ENCODE measurements around the gene HPS4.

HPS4 gene

DNA sequence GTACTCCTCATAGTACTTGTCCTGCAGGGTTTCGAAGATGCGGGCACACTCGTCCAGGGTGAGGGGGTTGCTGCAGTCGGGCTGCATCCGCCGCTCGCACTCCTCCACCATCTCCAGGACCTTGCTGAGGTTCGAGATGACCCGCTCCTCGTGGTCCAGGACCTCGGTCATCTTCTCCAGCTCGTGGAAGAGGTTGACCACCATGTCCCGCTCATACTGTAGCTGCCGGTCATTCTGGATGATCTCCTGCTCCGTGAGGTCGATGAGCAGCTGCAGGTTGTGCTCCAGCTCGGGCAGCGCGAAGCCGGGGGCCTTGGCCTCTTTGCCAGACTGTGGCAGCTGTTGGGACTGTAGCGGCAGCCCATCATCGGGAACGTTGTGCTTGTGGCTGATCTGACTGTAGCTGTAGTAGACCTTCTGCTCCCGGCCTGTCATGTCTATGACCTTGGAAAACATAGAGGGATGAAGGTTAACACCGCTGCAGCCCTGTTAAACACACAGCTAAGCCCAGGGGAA, 15.7 kb upstream of the HPS4 start:
- DNase-seq (ENCODE audit: low read depth in 2 of 2), result no peak

DNA sequence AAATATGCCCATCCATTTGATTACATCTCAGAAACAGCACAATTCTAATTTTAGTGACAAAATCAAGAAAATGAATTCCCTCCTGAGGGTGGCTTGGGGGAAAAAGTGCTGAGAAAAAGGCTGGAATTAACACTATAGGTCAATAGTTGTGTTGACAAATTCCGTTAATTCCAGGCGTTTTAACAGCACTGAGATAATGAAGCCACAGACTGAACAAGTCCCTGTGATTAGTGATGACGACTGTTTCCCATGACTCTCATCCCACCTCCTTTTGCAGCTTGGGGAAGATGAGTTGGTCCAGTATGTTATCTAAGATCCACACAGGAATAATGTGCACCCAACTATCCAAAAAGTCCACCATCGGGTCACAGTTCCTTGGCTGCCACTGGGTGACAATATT, 12.9 kb upstream of the HPS4 start:
- no peak for DNase-seq (ENCODE audit: low read depth in 2 of 2)

DNA sequence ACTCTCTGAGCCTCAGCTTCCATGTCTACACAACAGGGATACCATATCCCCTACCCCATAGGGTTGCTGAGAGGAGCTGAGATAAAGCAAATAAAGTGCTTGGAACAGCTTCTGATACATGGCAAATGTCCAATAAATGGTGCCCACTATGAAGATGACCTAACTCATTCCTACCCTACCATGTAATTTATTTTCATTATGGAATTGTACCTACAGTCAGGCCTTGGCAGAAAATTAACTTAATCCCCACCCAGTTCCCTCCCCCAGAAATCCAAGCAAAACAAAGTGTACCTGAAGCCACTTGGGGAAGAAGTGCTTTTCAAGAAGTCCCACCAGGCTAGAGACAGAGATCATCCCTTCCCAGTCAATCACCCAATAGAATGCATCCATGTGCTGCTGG, 10.9 kb upstream of the HPS4 start:
- no peak for DNase-seq (ENCODE audit: low read depth in 2 of 2)

DNA sequence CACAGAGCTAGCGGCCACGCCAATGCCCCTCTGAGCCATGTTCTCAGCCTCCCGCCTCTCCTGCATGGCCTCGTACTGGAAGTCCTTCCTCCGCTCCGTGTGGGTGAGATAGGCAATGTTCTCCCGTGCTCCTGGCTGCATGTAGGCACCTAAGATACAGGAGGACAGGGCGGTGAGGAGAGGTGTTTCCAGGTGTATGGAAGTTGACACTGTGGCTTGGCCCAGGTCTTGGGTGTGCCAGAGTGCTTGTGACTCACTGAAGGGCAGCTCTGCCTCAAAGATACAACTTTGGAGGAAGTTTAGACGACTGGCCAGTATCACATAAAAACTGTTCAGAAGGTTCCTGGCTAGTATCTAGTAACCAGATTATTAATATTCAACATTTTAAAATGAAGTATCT, 8.6 kb upstream of the HPS4 start:
- no peak for DNase-seq (ENCODE audit: low read depth in 2 of 2)

DNA sequence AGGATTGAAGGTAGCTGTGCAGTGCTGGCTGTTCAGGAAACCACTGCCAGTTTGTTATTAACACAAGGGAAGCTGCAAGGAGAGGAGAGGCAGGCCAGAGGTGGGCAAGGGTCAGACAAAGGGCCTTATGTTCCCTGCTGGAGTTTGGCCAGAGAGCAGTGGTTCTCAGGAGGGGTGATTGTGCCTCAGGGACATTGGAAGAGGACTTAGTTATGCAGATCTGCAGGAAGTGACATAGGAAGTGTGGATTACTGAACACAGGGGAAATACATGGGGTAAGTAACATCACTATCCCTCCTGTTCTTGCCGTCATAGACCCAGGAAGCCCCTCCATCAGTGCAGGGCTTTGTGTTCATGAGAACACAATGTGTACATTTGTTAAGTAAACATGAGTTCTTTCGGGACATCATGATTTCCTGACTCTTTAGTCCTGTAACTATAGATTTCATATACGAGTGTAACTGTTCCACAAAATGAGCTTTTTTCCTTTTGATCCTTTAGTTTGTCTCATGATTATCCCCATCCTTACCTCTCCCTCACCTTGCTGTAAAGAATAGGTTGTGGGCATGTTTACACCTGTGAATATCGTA, 6.0 kb upstream of the HPS4 start:
- no peak for DNase-seq (ENCODE audit: low read depth in 2 of 2)

DNA sequence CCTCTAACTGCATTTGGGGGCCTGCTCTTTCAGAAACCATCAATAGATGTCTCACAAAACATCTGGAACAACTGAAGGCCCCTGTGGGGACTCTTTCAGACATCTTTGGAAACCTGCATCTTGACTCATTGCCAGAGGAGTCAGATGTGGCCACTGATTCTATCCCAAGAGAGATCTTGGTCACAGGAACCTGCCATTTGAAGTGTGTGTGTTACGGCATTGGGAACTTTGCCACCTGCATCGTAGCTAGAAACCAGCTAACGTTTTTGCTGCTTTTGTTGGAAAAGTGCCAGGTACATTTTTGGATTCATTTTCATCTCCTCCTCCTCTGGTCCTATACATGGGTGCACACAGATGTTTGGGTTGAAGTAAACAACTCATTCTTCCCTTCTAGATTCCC, 4.4 kb upstream of the HPS4 start:
- DNase-seq (ENCODE audit: low read depth in 2 of 2), result no peak

- no peak for DNase-seq (ENCODE audit: low read depth in 2 of 2)
These were observed 2.8 kb upstream of the HPS4 start for GRCh38 chr22:26486394-26486793.

DNA sequence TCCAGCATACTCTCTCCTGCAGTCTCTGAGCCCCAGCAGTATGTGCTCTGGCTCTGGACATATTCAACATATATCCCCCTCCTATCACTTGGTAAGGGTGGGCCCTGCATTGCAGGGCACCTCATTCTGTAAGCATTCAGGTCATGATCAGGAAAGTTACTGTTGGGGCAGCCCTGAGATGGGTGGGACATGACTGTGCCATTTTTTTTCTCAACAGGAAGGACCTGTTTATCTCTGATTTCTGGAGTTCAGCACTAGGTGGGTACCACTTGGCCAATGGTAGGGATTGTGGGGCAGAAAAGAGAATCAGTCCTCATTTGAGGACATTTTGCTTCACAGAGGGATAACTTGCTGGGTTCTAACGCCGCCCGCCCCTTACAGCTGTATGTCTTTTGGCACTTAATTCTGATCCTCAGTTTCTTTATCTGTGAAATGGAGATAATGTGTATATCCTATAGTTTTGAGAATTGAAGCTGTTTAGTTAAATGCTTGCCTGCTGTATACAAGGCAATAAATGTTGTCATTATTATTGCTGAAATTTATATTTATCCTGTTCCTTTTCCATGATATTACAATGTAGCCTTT, 2.3 kb upstream of the HPS4 start:
- DNase-seq (ENCODE audit: low read depth in 2 of 2), result no peak

- DNase-seq (ENCODE audit: low read depth in 2 of 2), result no peak
These were observed 1.4 kb upstream of the HPS4 start for GRCh38 chr22:26485013-26485412.

- no peak for DNase-seq (ENCODE audit: low read depth in 2 of 2)
These were observed 750 bp upstream of the HPS4 start for GRCh38 chr22:26484360-26484706.

- no peak for DNase-seq (ENCODE audit: low read depth in 2 of 2)
These were observed 542 bp downstream of the HPS4 start for GRCh38 chr22:26483043-26483438.

DNA sequence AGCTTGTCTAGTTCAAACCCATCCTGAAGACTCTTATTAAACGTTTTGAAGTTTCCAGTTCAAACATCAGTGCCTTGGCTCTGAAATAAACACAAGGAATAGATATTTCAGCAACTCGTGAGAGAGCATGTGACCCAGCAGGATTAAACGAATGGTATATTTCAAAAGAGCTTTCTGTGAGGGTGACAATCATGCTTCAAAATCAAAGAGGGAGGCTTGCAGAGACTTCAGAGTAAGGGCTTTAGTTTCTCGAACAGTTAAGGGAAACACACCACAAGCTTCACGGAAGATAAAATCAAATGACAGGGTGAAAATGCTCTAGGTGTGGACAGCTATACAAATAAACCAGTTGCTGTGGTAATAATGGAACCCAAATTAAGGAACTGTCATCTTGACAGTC, 1.4 kb downstream of the HPS4 start:
- DNase-seq (ENCODE audit: low read depth in 2 of 2), result no peak

DNA sequence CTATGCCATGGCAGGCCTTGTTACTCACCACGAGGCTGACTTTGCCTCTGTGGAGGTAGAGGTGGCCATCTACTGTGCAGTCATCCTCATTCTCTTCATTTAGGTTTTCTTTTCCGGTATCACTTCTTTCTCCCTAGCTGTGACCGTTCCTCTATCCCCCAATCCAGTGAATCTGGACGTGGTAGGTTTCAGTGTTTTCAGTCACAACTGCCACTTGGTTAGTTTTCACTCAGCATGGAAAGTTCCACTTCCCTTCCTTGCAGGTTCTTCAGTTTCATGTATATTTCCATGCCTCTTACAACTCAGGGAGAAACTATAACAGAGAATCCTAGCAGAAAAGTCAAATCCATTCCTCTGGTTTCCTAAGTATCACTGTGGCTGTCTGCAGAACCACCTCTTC, 1.9 kb downstream of the HPS4 start:
- no peak for DNase-seq (ENCODE audit: low read depth in 2 of 2)

DNA sequence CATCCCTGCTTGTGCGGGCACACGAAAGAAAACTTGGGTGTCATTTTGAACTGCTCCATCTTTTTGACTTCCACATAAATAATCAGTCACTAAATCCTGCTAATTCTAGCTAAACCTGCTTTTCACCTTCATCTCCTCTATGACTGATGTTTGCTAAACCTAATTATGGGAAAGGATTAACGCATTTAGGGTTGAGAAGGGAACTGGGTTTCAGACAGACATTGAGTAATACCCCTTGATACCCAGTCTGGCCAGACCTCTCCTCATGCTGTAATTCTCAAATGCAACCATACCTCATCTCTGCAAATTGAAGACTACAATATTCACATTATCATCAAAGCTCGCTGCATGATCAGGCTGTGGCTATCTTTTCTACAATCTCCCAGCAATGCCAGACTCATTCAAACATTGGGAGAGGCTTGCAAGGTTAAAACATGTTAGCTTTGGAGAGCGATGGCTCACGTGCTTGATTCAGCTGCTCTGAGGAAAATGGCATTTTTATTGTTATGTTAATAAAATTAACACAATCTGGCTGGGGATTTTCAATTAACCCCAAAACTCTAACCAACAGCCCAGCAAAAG, 2.4 kb downstream of the HPS4 start:
- no peak for DNase-seq (ENCODE audit: low read depth in 2 of 2)

DNA sequence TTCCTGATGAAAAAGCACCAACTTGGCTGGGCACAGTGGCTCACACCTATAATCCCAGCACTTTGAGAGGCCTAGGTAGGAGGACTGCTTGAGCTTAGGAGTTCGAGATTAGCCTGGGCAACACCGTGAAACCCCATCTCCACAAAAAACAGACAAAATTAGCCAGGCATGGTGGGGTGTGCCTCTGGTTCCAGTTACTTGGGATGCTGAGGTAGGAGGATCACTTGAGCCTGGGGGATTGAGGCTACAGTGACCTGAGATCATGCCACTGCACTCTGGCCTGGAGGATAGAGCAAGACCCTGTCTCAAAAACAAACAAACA, 3.0 kb downstream of the HPS4 start:
- DNase-seq (ENCODE audit: low read depth in 2 of 2), result no peak

DNA sequence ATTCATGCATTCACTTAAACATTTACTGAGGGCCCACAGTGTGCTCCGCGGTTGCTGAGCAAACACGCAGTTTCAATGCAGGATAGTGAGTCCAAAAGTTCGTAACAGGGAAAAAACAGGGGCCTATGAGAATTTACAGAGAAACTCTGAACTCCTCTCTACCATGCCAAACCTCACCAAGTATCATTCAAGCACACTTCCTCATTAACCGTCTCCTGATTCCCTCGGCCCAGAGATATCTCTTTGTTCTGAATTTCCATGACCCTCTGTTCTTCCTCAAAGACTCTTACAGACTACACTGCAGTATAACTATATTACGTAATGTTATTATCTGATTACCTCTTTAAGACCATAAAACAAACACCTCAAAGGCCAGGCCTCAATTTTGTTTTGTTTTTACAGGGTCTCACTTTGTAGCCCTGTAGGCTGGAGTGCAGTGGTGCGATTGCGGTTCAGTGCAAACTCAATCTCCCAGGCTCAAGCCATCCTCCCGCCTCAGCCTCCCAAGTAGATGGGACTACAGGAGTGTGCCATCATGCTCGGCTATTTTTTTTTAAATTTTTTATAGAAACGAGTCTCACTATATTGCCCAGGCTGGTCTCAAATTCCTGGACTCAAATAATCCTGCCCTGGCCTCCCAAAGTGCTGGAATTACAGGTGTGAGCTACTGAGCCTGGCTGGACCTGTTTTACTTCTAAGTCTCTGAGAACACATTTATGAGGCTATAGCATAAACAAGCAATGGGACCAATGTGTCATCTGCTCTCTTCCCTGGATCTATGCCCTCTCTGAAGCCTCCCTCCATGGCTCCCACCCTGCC, 3.6 kb downstream of the HPS4 start:
- no peak for DNase-seq (ENCODE audit: low read depth in 2 of 2)

- DNase-seq (ENCODE audit: low read depth in 2 of 2), result no peak
These were observed 4.4 kb downstream of the HPS4 start for GRCh38 chr22:26479043-26479791.

DNA sequence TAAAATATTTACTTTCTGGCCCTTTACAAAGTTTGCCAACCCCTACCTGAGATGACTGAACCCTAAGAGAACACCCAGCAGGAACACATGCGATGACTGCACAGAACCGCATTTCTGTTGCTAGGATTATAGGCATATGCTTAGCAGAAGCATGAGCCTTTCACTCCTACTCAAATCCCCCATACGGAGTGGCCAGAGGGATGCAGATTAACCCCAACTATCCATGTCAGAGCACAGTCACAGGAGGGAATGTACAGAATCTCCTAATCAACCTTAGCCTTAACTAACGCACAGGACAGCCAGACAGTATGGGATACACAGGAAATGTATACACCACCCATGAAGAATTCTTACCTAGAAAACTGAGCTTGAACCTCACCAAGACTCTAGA, 6.2 kb downstream of the HPS4 start:
- no peak for DNase-seq (ENCODE audit: low read depth in 2 of 2)

- no peak for DNase-seq (ENCODE audit: low read depth in 2 of 2)
These were observed 6.8 kb downstream of the HPS4 start for GRCh38 chr22:26476705-26477340.

GRCh38 chr22:26474682-26475081, 8.9 kb downstream of the HPS4 start:
- DNase-seq (ENCODE audit: low read depth in 2 of 2), result no peak

GRCh38 chr22:26471522-26471921, 12.1 kb downstream of the HPS4 start:
- DNase-seq (ENCODE audit: low read depth in 2 of 2), result no peak

DNA sequence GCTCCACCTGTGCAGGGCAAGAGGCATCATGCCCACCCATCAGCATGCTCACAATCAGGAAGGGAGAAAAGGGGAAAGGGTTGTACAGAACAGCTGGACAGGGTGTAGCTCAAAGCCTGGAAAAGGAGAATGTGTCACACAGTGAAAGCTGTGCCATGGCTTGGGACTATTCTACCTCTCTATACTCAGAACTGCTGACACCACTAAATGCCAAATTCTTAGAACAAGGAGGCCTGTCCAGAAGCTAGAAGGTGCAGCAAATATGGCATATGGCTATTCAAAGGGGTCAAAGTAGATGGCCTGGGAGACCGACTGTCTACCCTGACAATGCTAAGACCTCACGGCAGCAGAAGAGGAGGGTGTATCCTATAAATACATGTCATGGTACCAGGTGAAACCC, 12.8 kb downstream of the HPS4 start:
- DNase-seq (ENCODE audit: low read depth in 2 of 2), result no peak

Data from stimulated activated CD4-positive, alpha-beta T cell treated with anti-CD3 and anti-CD28 coated beads, Interleukin-1b, Interleukin-23, amount 100 ng/mL, for 4 hours (primary cell).